Kidney (tissue), 14 donors: ENCODE results near the gene TRIM77. TPM values are rescaled to one million over a fixed set of nuclear protein-coding genes. Genes with fewer than 3 reads are reported as not detected.
A peak's percentile ranks its signal among the peaks of the same experiment; 100 is the strongest.
"Not testable (repeated sequence)": the region's sequence is repeated elsewhere in the genome, so short reads cannot be mapped to it uniquely, and the experiment has no call there.

Experiments used
- DNase-seq, 5 donors: peaks; one replicate each; pipeline ENCODE4 v3.0.0-alpha.2; 2013 to 2020
- FAIRE-seq: peaks from 2 replicates; lab custom pipeline; 2012; peaks lifted over from hg19 to GRCh38; lab: Jason Lieb, UNC
- H3K27ac ChIP-seq, 2 donors: one replicate each; pipeline ENCODE4 v1.7.0; 2013; ENCODE audit warnings: low read depth in 2 of 2, low read length in 2 of 2, inconsistent platforms in 1 of 2
- H3K27me3 ChIP-seq: one replicate; pipeline ENCODE4 v1.7.1; 2013; ENCODE audit warnings: low read length, inconsistent platforms; ENCODE audit not compliant: control insufficient read depth, insufficient read depth
- H3K36me3 ChIP-seq, 3 donors: one replicate each; pipeline versions ENCODE4 v1.7.0 to v1.7.1; 2013; ENCODE audit warnings: low read length in 3 of 3, control low read depth in 1 of 3, inconsistent platforms in 1 of 3; ENCODE audit not compliant: insufficient read depth in 3 of 3, control insufficient read depth in 2 of 3
- H3K4me1 ChIP-seq, 3 donors: one replicate each; pipeline versions ENCODE4 v1.7.0 to v1.7.1; 2013; ENCODE audit warnings: low read length in 3 of 3, inconsistent platforms in 1 of 3, low read depth in 1 of 3; ENCODE audit not compliant: control insufficient read depth in 2 of 3, insufficient read depth in 2 of 3
- H3K4me3 ChIP-seq, 3 donors: one replicate each; pipeline versions ENCODE4 v1.7.0 to v1.8.1; 2013; ENCODE audit warnings: low read length in 3 of 3, control low read depth in 1 of 3, inconsistent platforms in 1 of 3
- H3K9ac ChIP-seq, 3 donors: one replicate each; pipeline versions ENCODE4 v1.7.0 to v1.7.1; 2013; ENCODE audit warnings: low read length in 3 of 3, control low read depth in 1 of 3, inconsistent platforms in 1 of 3
- H3K9me3 ChIP-seq, 3 donors: one replicate each; pipeline versions ENCODE4 v1.7.0 to v1.7.1; 2013; ENCODE audit warnings: low read length in 3 of 3, control low read depth in 1 of 3, inconsistent platforms in 1 of 3; ENCODE audit not compliant: control insufficient read depth in 2 of 3, insufficient read depth in 1 of 3
- intact Hi-C: fragments of 100-400 bp; cut with DNase I; formaldehyde crosslinking; loops from one replicate; pipeline ENCODE4 v1.11.1; 2022
- polyA plus RNA-seq: library from polyadenylated mRNA; stranded (reverse); fragments of 350-450 nt; fragmentation: Illumina TruSeq; extraction: RNeasy Lipid Tissue Mini Kit (QIAGEN cat#74804); gene quantifications from one replicate; pipeline ENCODE4 v1.2.3, GENCODE V29; 2014; ENCODE audit warnings: low read depth, low replicate concordance; ENCODE audit not compliant: insufficient read depth
- total RNA-seq: library from RNA; stranded (reverse); fragmentation: NEBNext Ultra II Directional; extraction: Animal tissue kit (Norgen Biotek cat#: 25700); gene quantifications from one replicate; pipeline ENCODE4 v1.2.1, GENCODE V29; 2021
- TF ChIP-seq, protein P1 (sequence below): IDR thresholded peaks from 3 replicates; pipeline ENCODE4 v1.5.1; 2012; ENCODE audit warnings: mild to moderate bottlenecking, moderate library complexity, borderline replicate concordance; ENCODE audit not compliant: insufficient read depth; ENCODE audit errors: extremely low read depth
- donor health status: control.
- donor health status: control.
- donor health status: control.
- donor health status: control.
- donor health status: control.
- donor health status: DM: yes; HTN: yes; CAD: no.
- donor health status: Normal renal cell carcinoma (clear cell type).

TRIM77 gene
- total and polyA plus RNA-seq, 2 donors from 2014 or later = not detected

DNA sequence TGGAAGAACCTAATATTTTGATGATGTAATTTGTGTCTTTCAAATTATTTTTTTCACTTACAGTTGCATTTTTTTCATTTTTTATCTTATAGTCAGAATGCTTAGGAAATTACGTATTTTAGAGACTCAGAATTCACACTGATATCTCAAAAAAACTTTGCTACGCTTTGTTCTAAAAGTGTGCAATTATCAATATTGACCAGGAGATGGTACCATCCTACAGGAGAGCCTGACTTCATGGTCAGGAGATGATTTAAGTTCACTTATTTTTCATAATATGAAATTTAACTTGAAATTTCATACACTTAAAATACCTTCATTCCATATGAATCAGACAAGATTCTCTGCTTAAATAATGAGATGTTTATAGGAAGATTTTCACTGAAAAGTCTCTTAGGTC is 34.7 kb upstream of the TRIM77 start:
- H3K4me1 ChIP-seq, H3K4me3 ChIP-seq, H3K9ac ChIP-seq, H3K36me3 ChIP-seq, H3K27me3 ChIP-seq, intact Hi-C loops, DNase-seq, H3K27ac ChIP-seq, H3K9me3 ChIP-seq: not testable (repeated sequence)
- peak; percentile 66 for FAIRE-seq

DNA sequence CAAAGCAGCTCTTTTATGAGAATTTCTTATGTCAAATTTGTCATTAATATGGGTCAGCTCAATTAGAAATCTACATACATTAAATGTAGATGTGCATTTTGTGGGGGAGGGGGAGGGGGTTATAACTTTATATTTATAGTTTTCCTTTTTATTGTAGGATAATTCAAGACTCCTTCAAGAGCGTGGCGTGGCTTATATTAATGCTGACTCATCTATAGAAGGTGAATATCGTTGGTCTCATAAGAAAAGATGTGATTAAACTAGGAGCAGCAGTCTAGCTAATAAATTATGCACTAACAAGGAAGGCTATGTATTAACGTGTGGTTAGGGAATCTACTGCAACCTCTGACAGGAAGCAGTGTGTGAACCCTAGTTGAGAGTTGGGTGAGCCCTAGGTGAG is 34.2 kb upstream of the TRIM77 start:
- H3K4me1 ChIP-seq, H3K9me3 ChIP-seq, DNase-seq, H3K9ac ChIP-seq, intact Hi-C loops, FAIRE-seq, H3K27ac ChIP-seq, H3K4me3 ChIP-seq, H3K27me3 ChIP-seq, H3K36me3 ChIP-seq: not testable (repeated sequence)

DNA sequence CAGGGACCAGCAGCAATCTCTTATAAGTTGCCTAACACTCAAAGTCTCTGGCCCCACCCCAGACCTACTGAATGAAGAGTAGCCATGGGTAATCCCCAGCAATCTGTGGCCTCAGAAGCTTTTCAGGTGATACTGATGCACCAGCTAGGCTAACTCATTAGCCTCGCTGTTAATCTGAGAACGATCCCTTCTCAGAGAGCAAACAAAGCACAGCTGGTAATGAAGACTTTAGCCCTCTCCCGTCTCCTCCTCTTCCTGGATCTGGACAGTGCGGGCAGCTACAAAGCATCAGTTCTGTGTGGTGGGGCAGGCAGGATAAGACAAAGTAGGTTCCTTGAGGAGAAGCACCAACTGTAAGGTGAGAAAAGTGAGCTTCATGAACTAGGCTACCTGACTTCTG is 3.0 kb upstream of the TRIM77 start:
- H3K9me3 ChIP-seq, H3K27ac ChIP-seq, DNase-seq, FAIRE-seq, H3K9ac ChIP-seq, H3K36me3 ChIP-seq, H3K4me1 ChIP-seq, H3K27me3 ChIP-seq, H3K4me3 ChIP-seq, intact Hi-C loops: not testable (repeated sequence)

DNA sequence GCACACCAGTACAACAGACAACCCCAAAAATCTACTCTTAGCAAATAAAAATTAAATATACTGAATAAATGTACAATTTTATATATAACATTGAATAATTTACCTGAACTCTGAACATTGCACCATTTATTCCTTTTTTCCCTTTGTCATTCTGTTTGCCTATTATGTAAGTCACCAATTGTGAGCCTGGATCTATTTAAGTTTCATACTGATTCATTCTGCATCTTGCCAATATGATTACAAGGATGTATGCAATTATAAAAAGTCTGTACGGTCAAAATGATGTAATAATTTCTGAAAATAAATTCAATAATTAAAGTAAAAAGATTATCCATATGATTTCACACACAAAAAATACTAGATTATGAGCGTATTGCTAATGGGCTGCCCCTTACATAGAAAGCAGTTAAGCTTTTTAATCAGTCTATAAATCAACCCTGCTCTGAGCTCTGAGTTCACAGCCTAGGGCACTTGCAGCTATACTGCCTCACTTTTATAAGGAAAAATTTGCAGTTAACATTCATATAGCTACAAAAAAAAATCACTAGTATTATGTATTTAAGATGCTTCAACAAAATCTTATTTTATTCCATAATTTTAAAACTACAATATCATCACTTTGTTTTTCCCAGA is 14.9 kb downstream of the TRIM77 start:
- H3K9me3 ChIP-seq, intact Hi-C loops, DNase-seq, H3K9ac ChIP-seq, H3K4me3 ChIP-seq, H3K36me3 ChIP-seq, H3K4me1 ChIP-seq, H3K27ac ChIP-seq, H3K27me3 ChIP-seq, FAIRE-seq: not testable (repeated sequence)

DNA sequence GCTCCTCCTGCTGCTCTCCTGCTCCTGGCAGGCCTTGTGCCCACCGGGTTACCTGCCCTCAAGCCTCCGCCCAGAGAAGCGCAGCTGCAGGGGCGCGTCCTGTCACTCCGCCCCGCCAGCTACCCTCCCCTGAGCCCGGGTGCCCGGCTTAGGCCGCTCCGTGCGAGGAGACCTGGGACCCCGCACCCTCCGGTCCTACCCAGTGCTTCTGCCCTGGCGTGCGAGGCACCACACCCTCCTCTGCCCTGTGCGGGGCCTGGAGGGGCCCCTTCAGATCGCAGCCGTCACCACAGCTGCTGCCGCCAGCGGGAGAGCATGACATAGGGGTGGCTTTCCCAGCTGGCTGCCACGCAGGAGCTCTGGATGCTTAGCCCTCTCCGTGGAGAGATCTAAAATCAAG is 20.1 kb downstream of the TRIM77 start:
- not testable (repeated sequence) for FAIRE-seq, H3K27ac ChIP-seq

DNA sequence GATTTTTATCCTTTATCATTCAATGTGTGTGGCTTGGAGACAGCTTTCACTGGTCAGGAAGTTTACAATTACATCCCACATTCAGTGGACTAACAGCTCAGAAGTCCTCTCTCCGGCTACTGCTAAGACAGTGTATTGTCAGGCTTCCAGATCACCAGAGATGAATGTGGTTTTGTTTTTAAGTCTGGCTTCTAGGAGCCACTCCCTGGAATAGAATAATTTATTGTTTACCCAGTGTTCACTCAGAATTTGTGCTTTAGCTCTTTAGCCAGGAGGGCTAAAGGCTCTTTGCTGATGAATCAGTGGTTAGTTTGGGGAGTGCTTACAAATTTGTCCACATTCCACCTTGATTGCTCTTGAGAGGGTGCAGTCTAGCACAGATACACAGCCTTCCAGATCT is 26.5 kb downstream of the TRIM77 start:
- H3K27me3 ChIP-seq = no peaks in the 10 kb centered on the region
- no peak overlapping the region for H3K27ac ChIP-seq
- FAIRE-seq (no peak), DNase-seq (no peak)
- no peaks in the 10 kb centered on the region for H3K9me3 ChIP-seq
- no peaks in the 10 kb centered on the region for H3K4me1 ChIP-seq
- TF ChIP-seq, protein P1, sequence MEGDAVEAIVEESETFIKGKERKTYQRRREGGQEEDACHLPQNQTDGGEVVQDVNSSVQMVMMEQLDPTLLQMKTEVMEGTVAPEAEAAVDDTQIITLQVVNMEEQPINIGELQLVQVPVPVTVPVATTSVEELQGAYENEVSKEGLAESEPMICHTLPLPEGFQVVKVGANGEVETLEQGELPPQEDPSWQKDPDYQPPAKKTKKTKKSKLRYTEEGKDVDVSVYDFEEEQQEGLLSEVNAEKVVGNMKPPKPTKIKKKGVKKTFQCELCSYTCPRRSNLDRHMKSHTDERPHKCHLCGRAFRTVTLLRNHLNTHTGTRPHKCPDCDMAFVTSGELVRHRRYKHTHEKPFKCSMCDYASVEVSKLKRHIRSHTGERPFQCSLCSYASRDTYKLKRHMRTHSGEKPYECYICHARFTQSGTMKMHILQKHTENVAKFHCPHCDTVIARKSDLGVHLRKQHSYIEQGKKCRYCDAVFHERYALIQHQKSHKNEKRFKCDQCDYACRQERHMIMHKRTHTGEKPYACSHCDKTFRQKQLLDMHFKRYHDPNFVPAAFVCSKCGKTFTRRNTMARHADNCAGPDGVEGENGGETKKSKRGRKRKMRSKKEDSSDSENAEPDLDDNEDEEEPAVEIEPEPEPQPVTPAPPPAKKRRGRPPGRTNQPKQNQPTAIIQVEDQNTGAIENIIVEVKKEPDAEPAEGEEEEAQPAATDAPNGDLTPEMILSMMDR = no peak
- H3K4me3 ChIP-seq = no peak overlapping the region
- no peaks in the 10 kb centered on the region for H3K36me3 ChIP-seq
- H3K9ac ChIP-seq = no peak overlapping the region
- intact Hi-C loops = no loop called here

More for the DNA sequence above, 20.1 kb downstream of the TRIM77 start:
- H3K9me3 ChIP-seq, intact Hi-C loops, H3K36me3 ChIP-seq, H3K9ac ChIP-seq, H3K27me3 ChIP-seq, H3K4me3 ChIP-seq, DNase-seq, H3K4me1 ChIP-seq: not testable (repeated sequence)
